Measurements from ENCODE around the gene GSTM1. TPM values are rescaled to one million over a fixed set of nuclear protein-coding genes. Genes with fewer than 3 reads are reported as not detected.
"Not testable (repeated sequence)": the region's sequence is repeated elsewhere in the genome, so short reads cannot be mapped to it uniquely, and the experiment has no call there.

GSTM1 gene
- total RNA-seq, 1 experiment from 2014 or later: 15.4 TPM

- TF ChIP-seq, protein P1, sequence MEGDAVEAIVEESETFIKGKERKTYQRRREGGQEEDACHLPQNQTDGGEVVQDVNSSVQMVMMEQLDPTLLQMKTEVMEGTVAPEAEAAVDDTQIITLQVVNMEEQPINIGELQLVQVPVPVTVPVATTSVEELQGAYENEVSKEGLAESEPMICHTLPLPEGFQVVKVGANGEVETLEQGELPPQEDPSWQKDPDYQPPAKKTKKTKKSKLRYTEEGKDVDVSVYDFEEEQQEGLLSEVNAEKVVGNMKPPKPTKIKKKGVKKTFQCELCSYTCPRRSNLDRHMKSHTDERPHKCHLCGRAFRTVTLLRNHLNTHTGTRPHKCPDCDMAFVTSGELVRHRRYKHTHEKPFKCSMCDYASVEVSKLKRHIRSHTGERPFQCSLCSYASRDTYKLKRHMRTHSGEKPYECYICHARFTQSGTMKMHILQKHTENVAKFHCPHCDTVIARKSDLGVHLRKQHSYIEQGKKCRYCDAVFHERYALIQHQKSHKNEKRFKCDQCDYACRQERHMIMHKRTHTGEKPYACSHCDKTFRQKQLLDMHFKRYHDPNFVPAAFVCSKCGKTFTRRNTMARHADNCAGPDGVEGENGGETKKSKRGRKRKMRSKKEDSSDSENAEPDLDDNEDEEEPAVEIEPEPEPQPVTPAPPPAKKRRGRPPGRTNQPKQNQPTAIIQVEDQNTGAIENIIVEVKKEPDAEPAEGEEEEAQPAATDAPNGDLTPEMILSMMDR (IDR thresholded peaks at IDR 0.05; ENCODE audit: unreplicated experiment): no peak
- Mint-ChIP-seq H3K4me3 (ENCODE audit: low read depth, unreplicated experiment) (no peak overlapping the region), H3K27me3 (ENCODE audit: unreplicated experiment) (no peaks in the 10 kb centered on the region), H3K27ac (ENCODE audit: unreplicated experiment) (no peak overlapping the region), H3K9me3 (ENCODE audit: low read depth, unreplicated experiment) (no peaks in the 10 kb centered on the region), H3K36me3 (ENCODE audit: insufficient read depth, unreplicated experiment) (no peaks in the 10 kb centered on the region), H3K4me1 (ENCODE audit: low read depth, unreplicated experiment) (no peaks in the 10 kb centered on the region)
- CTCF ChIA-PET: no interaction called here
- intact Hi-C loops (cut with micrococcal nuclease; ENCODE audit: unreplicated experiment): no loop called here
- no peak for DNase-seq
- BruUV-seq (replicated peaks): no TSS peak
Observed at GRCh38 chr1:109677459-109677858, 10.2 kb upstream of the GSTM1 start.

GRCh38 chr1:109678637-109679036 is 9.0 kb upstream of the GSTM1 start:
- H3K36me3 Mint-ChIP-seq (ENCODE audit: insufficient read depth, unreplicated experiment); H3K27me3 Mint-ChIP-seq (ENCODE audit: unreplicated experiment); intact Hi-C loops (cut with micrococcal nuclease; ENCODE audit: unreplicated experiment); DNase-seq; BruUV-seq (replicated peaks); H3K9me3 Mint-ChIP-seq (ENCODE audit: low read depth, unreplicated experiment); H3K27ac Mint-ChIP-seq (ENCODE audit: unreplicated experiment); H3K4me3 Mint-ChIP-seq (ENCODE audit: low read depth, unreplicated experiment); H3K4me1 Mint-ChIP-seq (ENCODE audit: low read depth, unreplicated experiment): not testable (repeated sequence)
- CTCF ChIA-PET: interaction anchor here (0.7 kb wide), 1 partner anchor 10 kb away, joined by 4 read pairs; no protein-coding TSS in a partner anchor

DNA sequence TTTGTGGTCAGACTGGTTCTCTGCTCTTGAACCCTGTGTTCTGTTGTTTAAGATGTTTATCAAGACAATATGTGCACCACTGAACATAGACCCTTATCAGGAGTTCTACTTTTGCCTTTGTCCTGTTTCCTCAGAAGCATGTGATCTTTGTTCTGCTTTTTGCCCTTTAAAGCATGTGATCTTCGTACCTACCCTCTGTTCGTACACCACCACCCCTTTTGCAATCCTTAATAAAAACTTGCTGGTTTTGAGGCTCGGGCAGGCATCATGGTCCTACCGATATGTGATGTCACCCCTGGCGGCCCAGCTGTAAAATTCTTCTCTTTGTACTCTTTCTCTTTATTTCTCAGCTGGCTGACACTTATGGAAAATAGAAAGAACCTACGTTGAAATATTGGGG is 2.8 kb upstream of the GSTM1 start:
- H3K4me1 Mint-ChIP-seq (ENCODE audit: low read depth, unreplicated experiment); BruUV-seq (replicated peaks); CTCF ChIA-PET; H3K4me3 Mint-ChIP-seq (ENCODE audit: low read depth, unreplicated experiment); H3K36me3 Mint-ChIP-seq (ENCODE audit: insufficient read depth, unreplicated experiment); DNase-seq; H3K27me3 Mint-ChIP-seq (ENCODE audit: unreplicated experiment); H3K9me3 Mint-ChIP-seq (ENCODE audit: low read depth, unreplicated experiment); intact Hi-C loops (cut with micrococcal nuclease; ENCODE audit: unreplicated experiment): not testable (repeated sequence)
- peak overlapping the region; percentile 8 for H3K27ac Mint-ChIP-seq (ENCODE audit: unreplicated experiment)

DNA sequence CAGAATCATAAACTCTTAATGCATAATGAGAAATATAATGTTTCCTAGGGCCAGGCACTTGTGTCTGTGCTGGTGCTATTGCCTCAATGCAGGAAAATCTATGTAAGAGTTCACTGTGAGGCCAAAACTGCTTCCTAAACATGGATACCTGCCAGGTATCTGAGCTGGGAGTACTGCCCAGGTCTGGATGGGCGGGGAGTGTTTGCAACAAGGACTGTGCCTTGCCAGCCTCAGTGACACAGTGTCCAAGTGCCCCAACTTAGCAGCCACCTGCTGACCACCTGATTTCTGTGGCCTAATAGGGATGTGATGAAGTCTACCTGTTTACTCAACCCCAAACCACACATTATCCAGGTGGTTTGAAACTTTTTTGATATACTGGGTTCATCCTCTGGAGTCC is 2.2 kb upstream of the GSTM1 start:
- H3K27ac Mint-ChIP-seq (ENCODE audit: unreplicated experiment); H3K4me3 Mint-ChIP-seq (ENCODE audit: low read depth, unreplicated experiment); H3K9me3 Mint-ChIP-seq (ENCODE audit: low read depth, unreplicated experiment); H3K4me1 Mint-ChIP-seq (ENCODE audit: low read depth, unreplicated experiment); H3K27me3 Mint-ChIP-seq (ENCODE audit: unreplicated experiment); intact Hi-C loops (cut with micrococcal nuclease; ENCODE audit: unreplicated experiment); BruUV-seq (replicated peaks); H3K36me3 Mint-ChIP-seq (ENCODE audit: insufficient read depth, unreplicated experiment): not testable (repeated sequence)
- peak; percentile 51 for DNase-seq
- CTCF ChIA-PET: interaction anchor here (0.7 kb wide), 3 partner anchors 45 to 361 kb away, joined by 3 to 4 read pairs (median 3); no protein-coding TSS in a partner anchor

- H3K27ac Mint-ChIP-seq (ENCODE audit: unreplicated experiment); H3K4me1 Mint-ChIP-seq (ENCODE audit: low read depth, unreplicated experiment); DNase-seq; H3K27me3 Mint-ChIP-seq (ENCODE audit: unreplicated experiment); BruUV-seq (replicated peaks); H3K4me3 Mint-ChIP-seq (ENCODE audit: low read depth, unreplicated experiment); H3K36me3 Mint-ChIP-seq (ENCODE audit: insufficient read depth, unreplicated experiment); intact Hi-C loops (cut with micrococcal nuclease; ENCODE audit: unreplicated experiment); H3K9me3 Mint-ChIP-seq (ENCODE audit: low read depth, unreplicated experiment): not testable (repeated sequence)
- CTCF ChIA-PET: interaction anchor here (0.7 kb wide), 2 partner anchors 46 kb away, joined by 3 to 4 read pairs; no protein-coding TSS in a partner anchor
Observed at GRCh38 chr1:109685890-109686289, 1.7 kb upstream of the GSTM1 start.

DNA sequence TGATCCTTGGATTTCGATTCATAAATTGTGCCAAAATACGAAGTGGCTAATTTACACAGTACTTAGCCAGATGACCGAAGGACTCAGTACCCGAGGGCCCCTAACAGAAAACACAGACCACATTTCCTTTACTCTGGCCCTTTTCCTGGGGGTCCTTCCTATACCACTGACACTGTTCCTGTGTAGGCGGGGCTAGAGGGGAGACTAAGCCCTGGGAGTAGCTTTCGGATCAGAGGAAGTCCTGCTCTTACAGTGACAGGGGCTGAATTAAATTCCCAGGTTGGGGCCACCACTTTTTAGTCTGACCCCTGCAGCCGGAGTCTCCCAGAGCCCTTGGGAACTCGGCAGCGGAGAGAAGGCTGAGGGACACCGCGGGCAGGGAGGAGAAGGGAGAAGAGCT is 508 bp upstream of the GSTM1 start:
- intact Hi-C loops (cut with micrococcal nuclease; ENCODE audit: unreplicated experiment); CTCF ChIA-PET; H3K27me3 Mint-ChIP-seq (ENCODE audit: unreplicated experiment); DNase-seq; H3K36me3 Mint-ChIP-seq (ENCODE audit: insufficient read depth, unreplicated experiment); H3K27ac Mint-ChIP-seq (ENCODE audit: unreplicated experiment); H3K9me3 Mint-ChIP-seq (ENCODE audit: low read depth, unreplicated experiment); BruUV-seq (replicated peaks); H3K4me1 Mint-ChIP-seq (ENCODE audit: low read depth, unreplicated experiment): not testable (repeated sequence)
- H3K4me3 Mint-ChIP-seq (ENCODE audit: low read depth, unreplicated experiment): peak overlapping the region; percentile 66

- CTCF ChIA-PET: no interaction called here
- no peak overlapping the region for H3K4me3 Mint-ChIP-seq (ENCODE audit: low read depth, unreplicated experiment)
- H3K9me3 Mint-ChIP-seq (ENCODE audit: low read depth, unreplicated experiment): no peaks in the 10 kb centered on the region
- no peak for DNase-seq
- no peak overlapping the region for H3K27ac Mint-ChIP-seq (ENCODE audit: unreplicated experiment)
- H3K36me3 Mint-ChIP-seq (ENCODE audit: insufficient read depth, unreplicated experiment): peaks cover 5% of the 10 kb centered on the region
- TF ChIP-seq, protein P1 (IDR thresholded peaks at IDR 0.05; ENCODE audit: unreplicated experiment): no peak
- intact Hi-C loops (cut with micrococcal nuclease; ENCODE audit: unreplicated experiment): no loop called here
- peaks cover 5% of the 10 kb centered on the region for H3K4me1 Mint-ChIP-seq (ENCODE audit: low read depth, unreplicated experiment)
- BruUV-seq (replicated peaks): no TSS peak
- H3K27me3 Mint-ChIP-seq (ENCODE audit: unreplicated experiment): no peaks in the 10 kb centered on the region
Observed at GRCh38 chr1:109689844-109690405, 2.3 kb downstream of the GSTM1 start.

Data from Calu3 (cell line).